GM18873 (cell line): ENCODE measurements around the gene DCAF6.

Experiments
- ATAC-seq: cut with Tn5 transposase; IDR thresholded peaks from one replicate; pipeline ENCODE4 v1.9.1; 2021; ENCODE audit warnings: mild to moderate bottlenecking, moderate library complexity, moderate number of reproducible peaks; ENCODE audit not compliant: unreplicated experiment, low FRiP score

Gene DCAF6

DNA sequence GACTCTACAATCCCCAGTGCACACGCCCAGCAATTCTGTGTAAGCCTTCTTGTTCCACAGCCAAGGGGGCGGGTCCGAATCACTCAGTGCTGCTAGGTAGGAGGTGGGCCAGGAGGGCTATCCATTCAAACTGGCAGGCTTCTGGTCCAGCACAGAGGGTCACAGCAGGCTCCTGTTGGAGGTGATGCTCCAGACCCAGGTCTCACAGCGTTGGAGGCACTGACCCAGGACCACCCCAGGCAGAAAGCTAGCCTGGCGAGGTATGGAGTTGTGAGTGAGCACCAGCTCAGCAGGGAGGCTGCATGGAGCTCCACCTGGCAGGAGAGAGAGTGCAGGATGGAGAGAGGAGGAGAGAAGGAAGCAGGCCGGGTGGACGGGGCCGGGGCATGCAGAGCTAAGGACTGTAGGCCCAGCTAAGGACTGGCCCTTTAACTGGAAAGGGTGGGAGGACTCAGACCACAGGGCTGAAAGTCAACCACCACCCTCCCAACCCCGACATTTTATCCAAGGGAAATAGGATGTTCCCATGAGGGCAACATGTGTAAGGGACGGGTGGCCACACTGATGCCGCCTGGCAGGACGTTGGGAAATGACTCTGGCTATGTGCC, 161.5 kb downstream of the DCAF6 start:
- ATAC-seq: no peak

DNA sequence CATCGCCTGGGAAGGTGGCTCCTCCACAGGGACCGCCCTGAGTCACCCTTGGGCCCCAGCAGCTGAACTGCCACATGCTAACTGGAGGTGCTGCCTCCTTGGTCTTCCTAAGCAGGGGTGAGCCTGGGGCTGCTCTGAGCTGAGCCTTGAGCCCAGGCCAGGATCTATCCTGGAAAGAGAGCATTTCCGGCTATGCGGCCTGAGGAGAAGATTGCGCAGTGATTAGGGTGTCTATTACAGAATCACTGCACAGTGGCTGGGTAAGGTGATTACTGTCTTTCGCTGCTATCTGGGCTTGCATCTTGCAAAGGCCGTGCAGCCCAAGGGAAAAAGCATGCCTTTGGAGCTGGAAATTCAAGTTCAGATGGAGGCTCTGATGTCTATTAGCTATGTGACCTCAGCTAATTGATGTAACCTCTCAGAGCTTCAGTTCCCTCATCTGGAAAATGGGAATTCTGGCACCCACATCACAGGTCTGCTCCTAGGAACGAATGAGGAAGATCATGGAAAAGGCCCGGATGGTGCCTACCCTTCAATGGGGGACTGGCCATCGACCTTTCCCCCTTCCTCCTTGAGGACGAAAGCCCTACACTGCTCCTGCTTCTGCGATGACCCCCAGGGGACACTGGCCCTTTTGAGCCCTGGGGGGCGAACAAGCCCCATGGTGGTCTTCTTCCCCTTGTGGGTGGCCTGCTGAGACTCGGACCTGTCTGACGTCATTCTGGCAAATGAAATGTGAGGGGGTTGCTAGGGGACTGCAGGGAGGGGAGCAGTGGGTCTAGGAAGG, 162.2 kb downstream of the DCAF6 start:
- ATAC-seq: no peak

DNA sequence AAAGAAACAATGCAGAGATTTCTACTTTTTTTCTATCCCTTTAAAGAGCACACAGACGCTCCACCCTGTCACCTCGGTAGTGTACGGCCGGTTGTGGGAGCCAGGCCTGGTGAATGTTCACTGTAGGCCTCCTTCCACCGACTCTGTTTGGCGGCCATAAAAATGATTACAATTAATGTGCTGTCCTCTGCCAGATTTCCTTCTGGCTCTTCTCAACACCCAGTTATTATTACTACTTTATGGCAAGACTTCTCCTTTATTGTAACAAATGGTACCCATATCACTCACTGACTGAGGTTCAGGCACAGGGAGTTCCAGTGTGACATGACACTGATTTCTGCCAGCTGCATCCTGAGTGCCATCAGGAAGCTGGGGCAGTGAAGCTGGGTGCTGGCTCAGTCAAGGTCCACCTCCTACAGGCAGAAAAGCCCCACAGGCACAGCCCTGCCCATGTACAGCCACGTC, 162.9 kb downstream of the DCAF6 start:
- no peak for ATAC-seq

DNA sequence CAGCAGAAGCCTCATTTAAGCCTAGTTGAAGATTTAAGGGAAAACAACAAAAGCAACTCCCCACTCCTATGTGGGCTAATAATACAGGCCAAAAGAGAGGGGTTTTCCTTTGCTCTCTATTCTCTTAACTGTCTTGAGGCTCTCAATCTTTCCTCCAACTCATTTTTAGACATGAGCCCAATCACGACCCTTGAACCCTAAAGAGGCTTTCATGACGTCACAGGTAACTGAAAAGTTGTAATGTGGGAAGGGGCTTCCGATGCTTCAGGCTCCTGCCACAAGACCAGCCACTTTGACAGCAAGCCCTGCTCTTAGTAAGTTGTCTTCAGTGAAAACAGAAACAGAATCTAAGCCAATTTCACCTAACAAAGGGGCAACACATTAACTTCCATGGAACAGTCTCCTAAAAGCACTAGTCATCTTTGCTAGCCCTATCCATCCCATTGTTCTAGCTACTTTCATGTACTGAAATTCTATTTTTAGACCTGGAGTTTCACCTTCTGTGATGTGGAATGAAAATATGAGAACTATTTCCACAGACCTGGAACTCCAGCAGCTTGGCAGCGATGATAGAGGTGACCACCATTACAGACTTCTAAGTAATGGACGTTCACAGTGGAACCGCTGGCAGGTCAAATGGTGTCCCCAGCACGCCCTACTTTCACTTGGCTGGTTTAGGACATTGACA, 164.0 kb downstream of the DCAF6 start:
- no peak for ATAC-seq

DNA sequence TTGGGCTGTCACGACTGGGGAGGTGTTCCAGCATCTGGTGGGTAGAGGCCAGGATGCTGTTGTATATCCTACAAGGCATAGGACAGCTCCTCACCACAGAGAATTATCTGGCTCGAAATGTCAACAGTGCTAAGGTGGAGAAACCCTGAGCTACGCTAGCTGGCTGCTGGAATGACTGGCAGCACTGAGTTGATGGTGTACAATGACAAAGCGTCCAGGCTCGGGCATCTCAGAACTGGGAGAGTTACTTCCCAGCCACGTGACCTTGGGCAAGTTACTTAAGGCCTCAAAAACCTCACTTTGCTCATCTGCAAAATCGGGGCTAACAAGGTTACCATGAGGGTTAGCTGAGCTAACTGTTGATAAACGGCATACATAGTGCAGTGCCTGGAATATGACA, 164.9 kb downstream of the DCAF6 start:
- no peak for ATAC-seq

DNA sequence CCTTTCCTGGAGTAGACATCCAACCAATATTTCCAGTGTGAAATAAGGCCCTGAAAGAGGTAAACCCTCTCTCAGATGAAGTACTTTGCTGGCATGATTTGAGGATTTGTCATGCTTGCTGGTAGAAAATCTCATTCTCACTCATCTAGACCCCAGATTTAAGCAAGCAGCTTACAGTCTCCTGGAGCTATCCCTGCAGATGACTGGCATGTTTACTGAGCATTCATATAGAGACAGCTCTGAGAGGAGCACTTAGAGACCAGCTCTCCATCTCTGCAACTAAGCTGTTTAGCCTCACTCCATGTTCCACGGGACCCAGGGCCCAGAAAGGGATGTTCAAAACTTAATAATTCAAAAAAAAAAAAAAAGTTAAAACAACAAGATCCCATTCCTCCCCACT, 166.0 kb downstream of the DCAF6 start:
- ATAC-seq: no peak

DNA sequence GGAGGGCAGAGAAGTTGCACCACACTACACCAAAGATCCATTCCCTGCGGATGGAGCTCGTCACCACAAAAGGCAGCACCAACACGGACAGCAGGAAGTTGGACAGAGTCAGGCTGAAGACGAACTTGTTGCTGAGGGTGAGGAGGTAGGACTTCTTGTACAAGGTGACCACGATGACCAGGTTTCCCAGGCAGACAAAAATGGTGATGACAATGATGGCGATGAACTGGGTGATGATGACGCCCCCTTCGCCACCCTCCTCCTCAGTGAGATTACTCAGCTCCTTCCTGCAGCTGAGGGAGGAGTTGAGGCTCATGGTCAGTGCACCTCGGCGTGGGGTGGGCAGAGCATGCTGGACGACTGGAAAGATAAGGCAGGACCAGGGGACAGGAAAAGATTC, 168.1 kb downstream of the DCAF6 start:
- ATAC-seq: no peak

DNA sequence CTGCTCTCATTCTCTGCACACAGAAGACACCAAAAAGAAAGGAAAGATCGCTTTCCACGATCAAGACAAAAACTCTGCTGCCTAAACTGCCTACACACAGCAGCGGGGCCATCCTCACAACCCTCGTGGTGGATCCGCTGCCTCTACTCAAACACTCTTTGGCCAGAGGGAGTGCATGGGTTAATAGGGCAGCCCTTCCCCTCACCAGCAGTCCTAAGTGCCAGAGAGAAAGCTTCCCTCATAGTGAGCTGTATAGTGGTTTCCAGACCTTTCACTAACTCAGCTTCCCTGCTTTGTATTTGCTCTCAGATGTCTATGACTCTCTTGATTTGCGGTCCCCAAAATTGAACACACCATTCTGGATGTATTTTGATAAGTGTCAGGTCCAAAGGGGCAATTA, 169.4 kb downstream of the DCAF6 start:
- no peak for ATAC-seq

DNA sequence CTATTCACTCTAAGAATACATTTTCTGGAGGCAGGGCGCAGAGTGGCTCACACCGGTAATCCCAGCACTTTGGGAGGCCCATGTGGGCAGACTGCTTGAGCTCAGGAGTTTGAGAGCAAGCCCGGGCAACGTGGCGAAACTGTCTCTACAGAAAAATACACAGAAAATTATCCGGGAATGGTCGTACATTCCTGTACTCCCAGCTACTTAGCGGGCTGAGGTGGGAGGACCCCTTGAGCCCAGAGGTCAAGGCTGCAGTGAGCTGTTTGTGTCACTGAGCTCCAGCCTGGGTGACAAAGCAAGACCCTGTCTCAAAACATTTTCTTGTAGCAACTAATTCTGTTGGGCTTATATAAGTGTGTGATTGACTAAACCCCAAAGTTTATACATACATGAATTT, 169.8 kb downstream of the DCAF6 start:
- no peak for ATAC-seq

DNA sequence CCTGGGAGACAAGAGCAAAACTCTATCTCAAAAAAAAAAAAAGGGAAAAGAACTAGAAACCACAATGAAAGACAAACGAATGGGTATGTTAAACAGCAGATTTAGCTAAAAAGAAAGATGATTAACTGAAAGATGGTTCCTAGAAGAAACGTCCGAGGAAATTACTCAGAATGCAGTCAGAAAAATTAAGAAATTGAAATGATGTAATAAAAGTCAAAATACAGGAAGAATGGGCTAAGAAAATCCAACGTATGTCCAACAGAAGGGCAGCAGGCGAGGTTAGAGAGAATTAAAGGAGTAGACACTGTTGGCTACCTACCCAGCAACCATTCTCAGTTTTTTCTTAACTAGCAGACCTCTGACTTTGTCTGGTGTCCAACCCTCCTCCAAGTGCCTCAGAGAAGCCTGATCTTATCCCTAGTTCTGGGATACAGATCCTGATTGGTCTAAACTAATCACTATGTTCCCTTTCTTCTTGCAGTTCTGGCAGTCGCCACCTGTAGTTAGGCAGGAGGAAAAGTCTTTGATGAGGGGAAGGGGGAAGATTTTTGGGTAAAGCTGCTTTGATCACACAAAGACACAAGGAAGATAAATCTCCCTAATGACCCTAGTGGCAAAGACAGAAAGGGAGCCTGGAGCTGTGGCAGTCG, 174.5 kb downstream of the DCAF6 start:
- ATAC-seq: no peak

DNA sequence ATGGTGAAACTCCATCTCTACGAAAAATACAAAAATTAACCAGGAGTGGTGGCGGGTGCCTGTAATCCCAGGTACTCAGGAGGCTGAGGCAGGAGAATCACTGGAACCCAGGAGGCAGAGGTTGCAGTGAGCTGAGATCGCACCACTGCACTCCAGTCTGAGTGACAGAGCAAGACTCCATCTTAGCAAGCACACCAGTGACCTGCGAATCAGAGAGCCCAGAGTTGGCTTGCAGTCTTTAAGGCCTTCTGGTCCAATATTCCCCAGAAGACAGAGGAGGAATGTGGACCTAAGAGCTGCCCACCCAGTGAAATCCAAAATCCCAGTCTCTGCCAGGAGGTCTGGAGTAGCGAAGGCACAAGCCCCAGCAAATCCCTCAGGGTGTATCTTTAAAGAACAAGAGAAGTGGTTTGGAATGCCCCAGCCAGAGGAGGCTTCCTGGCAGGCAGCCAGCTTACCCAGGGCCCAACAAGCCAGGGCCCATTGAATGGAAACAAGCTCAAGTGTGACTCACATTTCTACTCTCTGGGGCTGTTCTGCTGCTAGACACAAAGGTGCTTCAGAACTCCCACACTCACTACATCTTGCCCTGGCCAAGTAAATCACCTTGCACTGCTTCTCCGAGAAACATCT, 176.3 kb downstream of the DCAF6 start:
- no peak for ATAC-seq

DNA sequence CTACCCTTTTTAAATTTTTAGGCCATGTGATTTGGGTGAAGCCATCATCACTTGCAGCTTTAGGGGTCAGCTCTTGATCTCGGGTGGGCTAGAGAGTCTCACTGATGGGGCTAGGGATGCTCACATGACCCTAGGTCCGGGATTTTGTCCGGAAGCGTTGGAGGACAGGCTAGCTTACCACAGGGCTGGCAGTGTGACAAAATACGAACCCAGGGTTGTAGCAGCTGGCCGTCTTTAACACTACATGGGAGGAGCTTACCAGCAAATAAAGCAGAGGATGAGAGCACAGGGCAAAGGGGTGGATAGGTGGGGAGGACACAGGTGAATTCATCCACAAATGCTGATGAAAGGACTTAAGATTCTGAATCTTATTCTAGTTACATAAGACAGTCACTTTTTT, 178.4 kb downstream of the DCAF6 start:
- ATAC-seq: no peak

DNA sequence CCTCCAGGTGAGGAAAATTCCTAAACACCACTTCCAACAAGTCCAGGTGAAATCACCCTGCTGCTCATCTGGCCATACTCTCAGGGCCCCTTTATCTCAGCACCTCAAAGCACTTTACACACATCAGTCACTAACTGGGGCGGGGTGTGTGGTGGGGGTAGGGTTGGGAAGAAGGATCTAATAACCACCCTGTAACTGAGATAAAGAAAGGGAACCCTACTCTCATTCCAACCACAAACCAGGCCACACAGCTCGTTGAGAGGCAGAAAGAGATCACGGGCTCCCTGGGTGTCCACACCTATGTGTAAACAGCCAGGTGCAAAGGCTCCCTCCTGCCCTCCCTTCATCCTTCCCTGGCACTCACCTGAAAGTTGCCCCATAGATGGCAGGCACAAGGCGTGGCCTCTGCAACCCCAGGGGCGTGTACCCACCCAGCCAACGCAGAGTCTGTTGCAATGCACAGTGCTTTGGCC, 179.9 kb downstream of the DCAF6 start:
- no peak for ATAC-seq

DNA sequence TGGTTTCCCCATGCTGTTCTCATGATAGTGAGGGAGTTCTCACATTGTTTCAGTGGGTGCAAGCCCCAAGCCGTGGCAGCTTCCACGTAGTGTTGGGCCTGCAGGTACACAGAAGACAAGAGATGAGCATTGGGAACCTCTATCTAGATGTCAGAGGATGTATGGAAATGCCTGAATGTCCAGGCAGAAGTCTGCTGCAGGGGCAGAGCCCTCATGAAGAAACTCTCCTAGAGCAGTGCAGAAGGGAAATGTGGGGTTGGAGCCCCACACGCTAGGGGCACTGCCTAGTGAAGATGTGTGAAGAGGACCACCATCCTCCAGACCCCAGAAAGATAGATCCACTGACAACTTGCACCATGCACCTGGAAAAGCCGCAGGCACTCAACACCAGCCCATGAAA, 183.3 kb downstream of the DCAF6 start:
- ATAC-seq: no peak

DNA sequence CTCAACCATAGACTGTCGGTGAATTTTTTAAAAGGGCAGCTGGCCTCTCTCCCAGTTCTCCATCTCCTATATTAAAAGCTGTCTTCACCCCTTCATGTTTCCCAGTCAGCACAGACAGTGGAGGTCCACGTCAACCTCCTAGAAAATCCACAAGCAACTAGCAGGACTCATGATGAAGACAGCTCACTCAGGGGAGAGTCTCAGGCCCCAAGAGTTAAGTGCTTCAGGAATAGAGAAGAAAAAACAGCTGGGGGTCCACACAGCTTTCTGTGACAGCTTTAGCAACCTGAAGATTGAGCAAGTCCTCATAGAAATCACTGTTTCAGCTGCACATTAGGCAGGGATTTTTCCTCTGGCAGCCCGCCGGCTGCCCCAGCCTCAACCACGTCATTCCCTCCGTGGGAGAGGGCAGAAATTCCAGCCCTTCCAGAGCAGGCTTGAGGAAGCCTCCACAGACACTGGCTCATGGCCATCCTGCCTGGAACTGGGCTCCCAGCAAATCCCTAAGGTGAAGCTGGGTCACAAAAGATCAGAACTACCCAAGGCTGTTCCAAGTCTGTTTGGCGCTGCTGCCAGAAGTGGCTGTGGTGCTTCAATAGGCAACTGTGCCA, 185.0 kb downstream of the DCAF6 start:
- ATAC-seq: no peak

DNA sequence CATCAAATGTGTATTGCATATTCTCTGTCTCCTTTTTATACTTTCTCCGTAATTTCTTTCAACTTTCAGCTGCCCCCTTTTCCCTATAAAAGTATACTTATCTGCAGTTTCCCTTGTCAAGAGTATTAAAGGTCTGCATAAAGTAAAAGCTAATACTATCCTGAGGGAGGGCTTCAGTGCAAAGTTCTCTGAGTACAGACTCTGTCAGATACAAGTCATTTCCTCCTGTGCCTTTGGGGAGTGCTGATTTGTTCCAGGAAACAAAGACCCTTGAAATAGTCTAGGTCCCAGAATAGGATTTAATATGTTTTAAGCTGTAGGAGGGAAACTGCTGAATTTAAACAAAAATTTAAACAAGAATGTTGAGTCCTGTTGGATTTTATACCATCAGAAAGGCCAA, 188.6 kb downstream of the DCAF6 start:
- ATAC-seq: no peak
